HCT116 (cell line): ENCODE data around the gene ETDC. TPM values are rescaled to one million over a fixed set of nuclear protein-coding genes. Genes with fewer than 3 reads are reported as not detected.

Experiments used
- ATAC-seq: fragments of 200-7000 bp; cut with Tn5 transposase; 2 replicates; pipeline ENCODE4 v1.9.1; 2020; ENCODE audit warnings: mild to moderate bottlenecking, moderate library complexity
- BruUV-seq: library from RNA; stranded (reverse); fragments of 400-500 nt; replicated peaks from 2 replicates; lab custom pipeline; 2021; lab: Mats Ljungman, UMichigan
- CTCF ChIA-PET: fragments of 300-600 bp; sonication (Branson Sonifier 250); formaldehyde crosslinking; loops from one replicate; lab custom pipeline; 2021; ENCODE audit warnings: antibody characterized with exemption; lab: Charles Lee
- POLR2A ChIA-PET: fragments of 300-600, 350-600 bp; sonication (Branson Sonifier 250); formaldehyde crosslinking; loops from one replicate; lab custom pipeline; 2021; ENCODE audit warnings: antibody characterized with exemption; lab: Charles Lee
- RAD21 ChIA-PET, 2 experiments: fragments of 300-600 bp; sonication (Branson Sonifier 250); formaldehyde crosslinking; loops; one replicate each; lab custom pipeline; 2023; ENCODE audit warnings: low total read pairs in 2 of 2; ENCODE audit not compliant: uncharacterized antibody in 2 of 2, unreplicated experiment in 2 of 2, low non-redundant PET in 1 of 2; lab: Charles Lee
- DNase-seq: peaks from one replicate; pipeline ENCODE4 v3.0.0-alpha.2; 2010; ENCODE audit warnings: low read depth, low spot score
- H2AFZ ChIP-seq: fragments of 200-600 bp; shearing (Covaris generic), sonication (generic); 2 replicates; pipeline ENCODE4 v1.6.1; 2017; ENCODE audit warnings: low read depth, mixed run types, mixed read lengths, antibody characterized with exemption, low read length; ENCODE audit not compliant: poor library complexity, severe bottlenecking
- H3K27ac ChIP-seq: 2 replicates; pipeline ENCODE4 v1.5.1; 2012; ENCODE audit warnings: low read depth, low read length
- H3K27me3 ChIP-seq: fragments of 200-600 bp; sonication (generic); 2 replicates; pipeline ENCODE4 v1.6.1; 2016; ENCODE audit warnings: mixed run types, low read length, mixed read lengths; ENCODE audit not compliant: insufficient read depth
- H3K36me3 ChIP-seq, 2 experiments: fragments of 200-500 bp in 1 of 2; fragments of 200-600 bp in 1 of 2; sonication (Bioruptor generic) in 1 of 2; sonication (generic) in 1 of 2; 2 replicates each; pipeline versions ENCODE4 v1.5.1 to v1.6.1; 2014 to 2016; ENCODE audit warnings: low read length in 2 of 2, inconsistent platforms in 1 of 2, mixed read lengths in 1 of 2, mixed run types in 1 of 2; ENCODE audit not compliant: insufficient read depth in 2 of 2, control insufficient read depth in 1 of 2
- H3K4me1 ChIP-seq, 2 experiments: fragments of 200-600 bp in 1 of 2; sonication (generic) in 1 of 2; 2 replicates each; pipeline versions ENCODE4 v1.5.1 to v1.6.1; 2012 to 2017; ENCODE audit warnings: low read length in 2 of 2, inconsistent platforms in 1 of 2, mild to moderate bottlenecking in 1 of 2, mixed read lengths in 1 of 2, mixed run types in 1 of 2, moderate library complexity in 1 of 2; ENCODE audit not compliant: insufficient read depth in 2 of 2, control insufficient read depth in 1 of 2
- H3K4me2 ChIP-seq: fragments of 200-600 bp; sonication (generic); 2 replicates; pipeline ENCODE4 v1.6.1; 2017; ENCODE audit warnings: mixed run types, low read length, mixed read lengths
- H3K4me3 ChIP-seq, 2 experiments: fragments of 200-600 bp in 1 of 2; sonication (generic) in 1 of 2; replicated peaks in 1 of 2; 2 replicates each; pipeline ENCODE4 v1.5.1; 2011 to 2016; ENCODE audit warnings: low read length in 2 of 2, control low read depth in 1 of 2, low read depth in 1 of 2, mild to moderate bottlenecking in 1 of 2, mixed read lengths in 1 of 2, mixed run types in 1 of 2
- H3K79me2 ChIP-seq: fragments of 200-600 bp; sonication (generic); 2 replicates; pipeline ENCODE4 v1.6.1; 2017; ENCODE audit warnings: mild to moderate bottlenecking, mixed run types, low read length, moderate library complexity, mixed read lengths; ENCODE audit not compliant: insufficient read depth
- H3K9ac ChIP-seq: fragments of 200-600 bp; sonication (generic); 2 replicates; pipeline ENCODE4 v1.6.1; 2016; ENCODE audit warnings: low read length, mixed read lengths
- H3K9me2 ChIP-seq: fragments of 200-600 bp; sonication (generic), shearing (Covaris generic); 2 replicates; pipeline ENCODE4 v1.6.1; 2017; ENCODE audit warnings: mixed run types, mild to moderate bottlenecking, moderate library complexity; ENCODE audit not compliant: insufficient read depth
- H3K9me3 ChIP-seq, 2 experiments: fragments of 200-500 bp in 1 of 2; fragments of 200-600 bp in 1 of 2; sonication (Bioruptor generic) in 1 of 2; sonication (generic) in 1 of 2; 2 replicates each; pipeline ENCODE4 v1.6.1; 2014 to 2017; ENCODE audit warnings: low read length in 2 of 2, mixed read lengths in 2 of 2, inconsistent platforms in 1 of 2, low read depth in 1 of 2, mild to moderate bottlenecking in 1 of 2, mixed run types in 1 of 2, moderate library complexity in 1 of 2; ENCODE audit not compliant: control insufficient read depth in 1 of 2, insufficient read depth in 1 of 2
- H4K20me1 ChIP-seq: fragments of 200-600 bp; sonication (generic), shearing (Covaris generic); 2 replicates; pipeline ENCODE4 v1.6.1; 2017; ENCODE audit warnings: mixed run types, mild to moderate bottlenecking, moderate library complexity; ENCODE audit not compliant: insufficient read depth
- EZH2 ChIP-seq: fragments of 200-600 bp; sonication (generic); IDR thresholded peaks from 2 replicates; pipeline ENCODE4 v1.6.1; 2017; ENCODE audit warnings: antibody characterized with exemption, mixed run types
- RAD21 ChIP-seq: IDR thresholded peaks from 2 replicates; pipeline ENCODE4 v1.6.1; 2012; ENCODE audit warnings: low read depth, mild to moderate bottlenecking
- SIN3A ChIP-seq: IDR thresholded peaks from 2 replicates; pipeline ENCODE4 v1.6.1; 2012; ENCODE audit warnings: low read depth
- SP1 ChIP-seq: IDR thresholded peaks from 2 replicates; pipeline ENCODE4 v1.6.1; 2012; ENCODE audit warnings: low read depth
- TCF7L2 ChIP-seq: IDR thresholded peaks from 2 replicates; pipeline ENCODE4 v1.7.0; 2011; ENCODE audit warnings: borderline replicate concordance, inconsistent platforms; ENCODE audit not compliant: insufficient read depth, insufficient read length; ENCODE audit errors: extremely low read depth
- YY1 ChIP-seq: IDR thresholded peaks from 2 replicates; pipeline ENCODE4 v1.6.1; 2011; ENCODE audit warnings: low read length, low read depth, moderate library complexity, mild to moderate bottlenecking; ENCODE audit not compliant: insufficient replicate concordance; ENCODE audit errors: extremely low read depth
- ZBTB33 ChIP-seq: IDR thresholded peaks from 2 replicates; pipeline ENCODE4 v1.6.1; 2011; ENCODE audit warnings: mild to moderate bottlenecking, low read length, moderate library complexity; ENCODE audit not compliant: insufficient replicate concordance; ENCODE audit errors: extremely low read depth
- ZNF274 ChIP-seq: fragments of 200-500 bp; sonication (Bioruptor generic); IDR thresholded peaks from 2 replicates; pipeline ENCODE4 v1.6.1; 2014; ENCODE audit warnings: mild to moderate bottlenecking, low read depth, low read length, inconsistent platforms
- intact Hi-C: fragments of 100-400 bp; cut with micrococcal nuclease; formaldehyde crosslinking; loops from 2 replicates; pipeline ENCODE4 v1.10.0; 2022
- total RNA-seq: library from RNA; stranded (reverse); gene quantifications from one replicate; pipeline ENCODE4 v1.2.1, GENCODE V29; 2021; ENCODE audit not compliant: unreplicated experiment

Gene ETDC
- total RNA-seq, 1 experiment from 2014 or later = not detected

GRCh38 chrX:135340831-135341230 is 31.6 kb downstream of the ETDC start:
- DNase-seq = no peak
- Histone ChIP-seq H3K9me2 (no peaks in the 10 kb centered on the region), H3K4me1 (peaks cover 4 to 11% of the 10 kb centered on the region in 2 experiments; a peak in 2 of 4 replicates), H2AFZ (no peak overlapping the region), H3K9me3 (no peaks in the 10 kb centered on the region), H3K79me2 (peaks cover 17% of the 10 kb centered on the region), H3K27ac (no peak overlapping the region), H3K27me3 (no peaks in the 10 kb centered on the region), H4K20me1 (no peaks in the 10 kb centered on the region), H3K4me2 (no peak overlapping the region), H3K9ac (no peak overlapping the region)
- intact Hi-C loops = no loop called here
- RAD21 ChIA-PET = no interaction called here
- BruUV-seq = no TSS peak
- POLR2A ChIA-PET = no interaction called here
- no peak for TF ChIP-seq YY1
- no peak for TF ChIP-seq SP1
- no peak for TF ChIP-seq ZBTB33
- no peak for TF ChIP-seq EZH2
- TF ChIP-seq SIN3A = no peak
- no peak for TF ChIP-seq ZNF274
- no peak for TF ChIP-seq RAD21
- no peak for TF ChIP-seq TCF7L2
- TF ChIP-seq, all 23 proteins: peak for 0
- H3K36me3 ChIP-seq = no peaks in the 10 kb centered on the region
- CTCF ChIA-PET = no interaction called here
- no peak overlapping the region for H3K4me3 ChIP-seq
- no peak for ATAC-seq
